Measurements from ENCODE around the gene TMEM132C. TPM values are rescaled to one million over a fixed set of nuclear protein-coding genes. Genes with fewer than 3 reads are reported as not detected.

Gene TMEM132C
- total and polyA plus RNA-seq, 2 of the 4 experiments (the other 2 are of a cell fraction): not detected

GRCh38 chr12:128734371-128734770, 467.4 kb downstream of the TMEM132C start:
- in situ Hi-C loops (cut with MboI; ENCODE audit: low sequenced_read_pairs) (no loop called here), intact Hi-C loops (cut with micrococcal nuclease) (no loop called here), dilution Hi-C loops (cut with HindIII; ENCODE audit: low sequenced_read_pairs, unreplicated experiment) (no loop called here)
- CTCF ChIA-PET: no interaction called here
- Histone ChIP-seq H3K27me3 (ENCODE audit: control insufficient read depth, insufficient read depth, low read length) (no peaks in the 10 kb centered on the region), H3K4ac (ENCODE audit: low read depth, low read length) (no peak overlapping the region), H2AK9ac (replicated peaks; ENCODE audit: low read depth, low read length, poor library complexity) (no peak overlapping the region), H2AFZ (replicated peaks; ENCODE audit: low read length, poor library complexity) (no peak overlapping the region), H3K18ac (ENCODE audit: low read depth, low read length) (no peak overlapping the region), H2BK15ac (ENCODE audit: low read depth, low read length) (no peak overlapping the region), H3K4me2 (ENCODE audit: low read depth, low read length) (no peak overlapping the region), H3K9me1 (ENCODE audit: insufficient read depth, low read length) (no peaks in the 10 kb centered on the region), H2BK5ac (ENCODE audit: low read depth, low read length, poor library complexity, severe bottlenecking) (no peak overlapping the region), H4K8ac (ENCODE audit: low read depth in 2 of 2, low read length in 2 of 2) (no peak overlapping the region), H3K9ac (ENCODE audit: low read depth, low read length) (no peak overlapping the region), H3K23ac (ENCODE audit: low read depth, low read length) (no peak overlapping the region), H4K5ac (ENCODE audit: low read depth, low read length) (no peak overlapping the region), H2AK5ac (ENCODE audit: low read depth, low read length) (no peak overlapping the region), H4K91ac (ENCODE audit: insufficient read depth, low read depth, low read length) (no peak overlapping the region), H4K20me1 (ENCODE audit: insufficient read depth, low read length) (no peaks in the 10 kb centered on the region), H2BK20ac (ENCODE audit: low read depth, low read length) (no peak overlapping the region), H3K14ac (replicated peaks; ENCODE audit: low read depth, low read length) (no peak overlapping the region), H3K36me3 (ENCODE audit: control insufficient read depth, insufficient read depth, low read length) (no peaks in the 10 kb centered on the region), H3K4me1 (ENCODE audit: control insufficient read depth, insufficient read depth, low read length) (no peaks in the 10 kb centered on the region), H3K9me3 (ENCODE audit: control insufficient read depth, insufficient read depth, low read length) (peaks cover 20% of the 10 kb centered on the region), H3K27ac (ENCODE audit: insufficient read depth, low read length) (no peak overlapping the region), H3K56ac (ENCODE audit: extremely low read depth, insufficient read depth, low read length) (no peak overlapping the region), H3K79me1 (ENCODE audit: low read depth in 1 of 2, low read length in 2 of 2) (no peaks in the 10 kb centered on the region), H3K4me3 (ENCODE audit: insufficient read depth, low read depth, low read length) (no peak overlapping the region), H2BK120ac (ENCODE audit: low read depth, low read length) (no peak overlapping the region)
- no peak for DNase-seq
- POLR2A ChIA-PET (ENCODE audit: unreplicated experiment): no interaction called here
- TF ChIP-seq CEBPB (IDR thresholded peaks at IDR 0.05; ENCODE audit: low read depth, low read length): no peak
- no peak for TF ChIP-seq MAFK (IDR thresholded peaks at IDR 0.05; ENCODE audit: low read depth, low read length)
- no peak for TF ChIP-seq POLR2A (IDR thresholded peaks at IDR 0.05; ENCODE audit: low read depth, low read length)
- no peak for TF ChIP-seq USF2 (IDR thresholded peaks at IDR 0.05; ENCODE audit: low read depth, low read length)
- TF ChIP-seq MAZ (IDR thresholded peaks at IDR 0.05; ENCODE audit: borderline replicate concordance, low read depth, low read length): no peak
- TF ChIP-seq SMC3 (IDR thresholded peaks at IDR 0.05; ENCODE audit: low read depth, low read length): no peak
- TF ChIP-seq RCOR1 (IDR thresholded peaks at IDR 0.05; ENCODE audit: insufficient replicate concordance, low read length): no peak
- TF ChIP-seq FOS (IDR thresholded peaks at IDR 0.05; ENCODE audit: low read depth, low read length): no peak
- no peak for TF ChIP-seq CTCF (conservative IDR thresholded peaks at IDR 0.05; ENCODE audit: low read depth, low read length)
- TF ChIP-seq BHLHE40 (IDR thresholded peaks at IDR 0.05; ENCODE audit: low read depth, low read length): no peak
- TF ChIP-seq RFX5 (IDR thresholded peaks at IDR 0.05; ENCODE audit: low read depth, low read length): no peak
- TF ChIP-seq MXI1 (IDR thresholded peaks at IDR 0.05; ENCODE audit: borderline replicate concordance, low read depth, low read length): no peak
- TF ChIP-seq RAD21 (IDR thresholded peaks at IDR 0.05; ENCODE audit: low read length): no peak
- TF ChIP-seq CHD1 (IDR thresholded peaks at IDR 0.05; ENCODE audit: low read depth, low read length): no peak
- no peak for TF ChIP-seq ELK1 (IDR thresholded peaks at IDR 0.05; ENCODE audit: borderline replicate concordance, low read depth, low read length)
- TF ChIP-seq NFE2L2 (IDR thresholded peaks at IDR 0.05; ENCODE audit: low read depth, low read length): no peak
- no TSS peak for BruUV-seq (replicated peaks)
- ATAC-seq (ENCODE audit: low read depth): no peak
- no CpG with 5 or more reads among the region's 5 CpGs for WGBS, 2 experiments (ENCODE audit: extremely low coverage in 2 of 2, insufficient read length in 1 of 2)

Measured in IMR-90 (cell line).